HG03521 (cell line): ENCODE results near the gene HS3ST2.
"Not testable (repeated sequence)": the region's sequence is repeated elsewhere in the genome, so short reads cannot be mapped to it uniquely, and the experiment has no call there.

Experiments used
- ATAC-seq: cut with Tn5 transposase; IDR thresholded peaks from one replicate; pipeline ENCODE4 v1.9.1; 2021; ENCODE audit warnings: mild to moderate bottlenecking, moderate library complexity; ENCODE audit not compliant: unreplicated experiment

The HS3ST2 gene

GRCh38 chr16:22871861-22872260, 57.9 kb downstream of the HS3ST2 start:
- no peak for ATAC-seq

DNA sequence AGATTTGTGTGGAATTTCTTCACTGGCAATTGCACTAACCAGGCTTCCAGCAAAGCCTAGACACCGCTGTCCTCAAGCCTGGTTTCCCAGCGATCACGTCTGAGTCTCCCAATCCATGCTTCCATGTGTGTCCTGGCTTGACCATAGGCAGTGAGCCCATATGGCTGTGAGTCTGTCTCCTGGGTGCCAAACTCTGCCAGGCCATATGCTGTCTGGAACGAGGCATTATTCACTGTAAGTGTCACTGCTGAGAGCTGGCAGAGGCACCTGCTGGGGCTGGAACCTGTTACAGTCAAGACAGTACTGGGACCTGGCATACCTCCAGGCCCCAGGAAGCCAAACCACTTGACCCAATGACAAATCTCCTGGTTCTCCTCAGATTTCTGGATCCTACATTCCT, 60.4 kb downstream of the HS3ST2 start:
- no peak for ATAC-seq

GRCh38 chr16:22878955-22879354, 65.0 kb downstream of the HS3ST2 start:
- no peak for ATAC-seq

DNA sequence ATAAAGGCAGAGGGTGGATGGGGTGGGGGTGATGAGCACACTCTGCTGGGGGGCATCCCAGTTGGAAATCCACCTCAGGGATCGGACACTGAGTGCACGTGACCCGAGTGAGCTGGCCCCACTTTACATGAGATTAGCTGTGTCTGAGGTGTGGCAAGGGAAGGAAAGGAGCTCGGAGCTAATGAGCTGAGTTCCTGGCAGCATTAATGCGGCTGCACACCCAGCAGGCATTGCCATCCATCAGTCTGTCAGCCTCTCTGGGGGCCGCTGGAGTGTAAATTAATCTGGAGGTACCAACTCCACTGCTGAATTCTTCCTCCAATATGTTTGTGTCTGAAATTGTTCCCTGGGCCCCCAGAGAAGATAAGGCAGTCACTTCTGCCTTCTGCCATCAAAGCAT, 65.5 kb downstream of the HS3ST2 start:
- ATAC-seq = no peak

- ATAC-seq = no peak
These were observed 69.0 kb downstream of the HS3ST2 start for GRCh38 chr16:22882981-22883380.

DNA sequence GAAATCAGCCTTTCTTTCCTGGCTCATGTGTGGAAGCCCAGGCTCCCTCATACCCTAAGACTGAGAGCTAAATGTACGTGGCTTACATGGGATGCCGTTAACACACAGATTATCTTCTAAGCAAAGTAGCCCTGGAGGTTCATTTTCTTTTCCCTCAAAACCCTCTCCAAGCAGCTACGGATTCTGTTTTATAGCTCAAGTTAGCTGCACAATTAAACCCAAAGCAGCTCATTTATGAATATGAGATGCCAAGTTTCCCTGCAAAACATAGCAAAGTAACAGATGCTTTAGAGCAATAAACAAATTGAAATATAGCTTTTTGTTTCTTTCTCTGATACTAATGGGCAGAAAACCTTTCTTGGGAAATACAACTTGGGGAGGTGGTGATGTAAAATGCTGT, 72.0 kb downstream of the HS3ST2 start:
- no peak for ATAC-seq

DNA sequence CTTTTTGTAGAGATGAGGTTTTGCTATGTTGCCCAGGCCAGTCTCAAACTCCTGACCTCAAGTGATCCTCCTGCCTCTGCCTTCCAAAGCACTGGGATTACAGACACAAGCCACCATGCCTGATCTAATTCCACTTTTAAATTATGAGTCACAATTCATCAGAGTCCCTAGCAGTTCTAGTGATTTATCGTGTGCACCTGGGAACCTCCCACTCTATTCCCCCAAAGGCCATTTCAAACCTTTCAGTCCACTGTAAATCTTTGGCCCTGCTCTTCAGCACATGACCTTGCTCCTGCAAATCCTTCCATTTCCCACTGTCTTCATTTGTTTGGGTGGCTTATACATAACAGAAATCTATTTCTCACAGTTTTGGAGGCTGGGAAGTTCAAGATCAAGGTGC, 73.0 kb downstream of the HS3ST2 start:
- no peak for ATAC-seq

GRCh38 chr16:22887445-22887844, 73.5 kb downstream of the HS3ST2 start:
- ATAC-seq = no peak

GRCh38 chr16:22888791-22889190, 74.8 kb downstream of the HS3ST2 start:
- no peak for ATAC-seq

- ATAC-seq = no peak
These were observed 77.0 kb downstream of the HS3ST2 start for GRCh38 chr16:22890976-22891375.

- ATAC-seq = no peak
These were observed 83.2 kb downstream of the HS3ST2 start for GRCh38 chr16:22897184-22897583.

DNA sequence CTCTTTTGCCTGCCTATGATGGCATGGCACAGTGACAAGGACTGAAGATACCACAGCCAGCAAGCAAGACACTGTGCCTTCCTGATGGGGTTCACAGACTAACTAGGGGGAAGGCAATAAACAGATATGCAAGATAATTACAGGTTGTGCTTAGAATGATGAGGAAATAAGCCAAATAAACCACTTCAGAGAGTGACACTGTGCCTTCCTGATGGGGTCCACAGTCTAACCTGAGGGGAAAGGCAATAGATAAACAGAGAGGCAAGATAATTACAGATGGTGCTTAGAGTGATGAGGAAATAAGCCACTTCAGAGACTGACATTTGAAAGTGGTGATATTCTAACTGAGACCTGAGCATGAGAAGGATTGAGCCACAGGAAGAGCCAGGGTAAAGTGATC, 84.2 kb downstream of the HS3ST2 start:
- no peak for ATAC-seq

GRCh38 chr16:22898874-22899348, 84.9 kb downstream of the HS3ST2 start:
- ATAC-seq = no peak

GRCh38 chr16:22899567-22899966, 85.6 kb downstream of the HS3ST2 start:
- not testable (repeated sequence) for ATAC-seq

GRCh38 chr16:22900863-22901262, 86.9 kb downstream of the HS3ST2 start:
- no peak for ATAC-seq

GRCh38 chr16:22901563-22901962, 87.6 kb downstream of the HS3ST2 start:
- ATAC-seq = no peak

GRCh38 chr16:22903716-22904115, 89.8 kb downstream of the HS3ST2 start:
- no peak for ATAC-seq

GRCh38 chr16:22912654-22913053, 98.7 kb downstream of the HS3ST2 start:
- ATAC-seq = no peak

DNA sequence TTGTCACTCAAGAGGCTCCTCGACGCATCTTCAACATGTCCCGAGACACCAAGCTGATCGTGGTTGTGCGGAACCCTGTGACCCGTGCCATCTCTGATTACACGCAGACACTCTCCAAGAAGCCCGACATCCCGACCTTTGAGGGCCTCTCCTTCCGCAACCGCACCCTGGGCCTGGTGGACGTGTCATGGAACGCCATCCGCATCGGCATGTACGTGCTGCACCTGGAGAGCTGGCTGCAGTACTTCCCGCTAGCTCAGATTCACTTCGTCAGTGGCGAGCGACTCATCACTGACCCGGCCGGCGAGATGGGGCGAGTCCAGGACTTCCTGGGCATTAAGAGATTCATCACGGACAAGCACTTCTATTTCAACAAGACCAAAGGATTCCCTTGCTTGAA, 101.0 kb downstream of the HS3ST2 start:
- ATAC-seq = no peak

DNA sequence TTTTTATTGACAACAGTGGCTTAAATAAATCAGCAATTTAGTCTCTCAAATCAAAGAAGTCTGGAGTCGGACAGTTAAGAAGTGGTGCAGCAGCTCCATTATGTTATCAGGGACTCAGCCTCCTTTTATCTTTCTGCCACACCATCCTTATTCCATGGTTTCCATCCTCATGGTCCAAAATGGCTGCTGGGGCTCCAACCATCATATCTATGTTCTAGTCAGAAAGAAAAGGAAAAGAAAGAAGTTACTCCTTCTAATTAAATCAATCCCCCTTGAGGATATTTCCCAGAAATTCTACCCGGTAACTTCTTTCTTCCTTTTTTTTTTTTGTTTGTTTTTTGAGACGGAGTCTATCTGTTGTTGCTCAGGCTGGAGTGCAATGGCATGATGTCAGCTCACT, 109.5 kb downstream of the HS3ST2 start:
- no peak for ATAC-seq

DNA sequence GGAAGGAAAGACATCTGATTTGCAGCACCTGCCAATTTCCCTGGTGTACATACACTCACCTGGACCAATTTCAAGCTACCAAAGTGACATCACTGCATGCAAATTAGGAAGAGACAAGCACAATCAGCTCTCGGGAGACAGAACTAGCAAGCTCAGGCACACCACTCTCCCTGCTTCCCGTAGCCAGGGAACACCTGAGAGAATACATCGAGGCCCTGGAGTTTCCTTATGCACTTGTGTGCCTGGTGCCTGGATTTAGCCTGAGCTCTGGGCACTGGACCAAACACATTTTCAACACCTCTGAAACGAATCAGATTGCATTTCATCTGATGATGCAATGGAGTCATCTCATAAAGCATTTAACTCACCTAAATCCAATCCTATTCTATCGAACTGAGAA, 110.5 kb downstream of the HS3ST2 start:
- ATAC-seq = no peak

- no peak for ATAC-seq
These were observed 112.3 kb downstream of the HS3ST2 start for GRCh38 chr16:22926105-22926751.

- ATAC-seq = no peak
These were observed 113.3 kb downstream of the HS3ST2 start for GRCh38 chr16:22927306-22927705.
